Suppressor macrophage (primary cell): ENCODE measurements around the gene PLEKHN1.

ENCODE experiments used
- DNase-seq, 4 experiments: peaks; one replicate each; pipeline ENCODE4 v3.0.0-alpha.2; 2020 to 2022
- total RNA-seq, 17 experiments: gene quantifications; one replicate each; lab custom pipeline; 2026; ENCODE audit warnings: mixed read lengths in 6 of 17, inconsistent platforms in 3 of 17; lab: John Stamatoyannopoulos, UW

The PLEKHN1 gene
- 0 to 3.8 (median 0.53) reads per million in 17 experiments for total RNA-seq

GRCh38 chr1:966135-966703 lies at the start of gene PLEKHN1:
PLEKHN1 (plus strand) TSS chr1:966482; CDS start chr1:966532, 50 bp downstream.
- DNase-seq = peak in 3 of 4 experiments; percentile 27 to 66 (median 52)

- no peak for DNase-seq
Observed at GRCh38 chr1:917076-917459, 49.2 kb upstream of the PLEKHN1 start.

GRCh38 chr1:917466-918091 lies 48.7 kb upstream of the PLEKHN1 start:
- no peak for DNase-seq

- DNase-seq = no peak
Observed at GRCh38 chr1:918353-918752, 47.9 kb upstream of the PLEKHN1 start.

- DNase-seq = no peak
Observed at GRCh38 chr1:918843-919242, 47.4 kb upstream of the PLEKHN1 start.

GRCh38 chr1:919271-919872 lies 46.9 kb upstream of the PLEKHN1 start:
- no peak for DNase-seq

- DNase-seq = no peak
Observed at GRCh38 chr1:920010-920409, 46.3 kb upstream of the PLEKHN1 start.

- no peak for DNase-seq
Observed at GRCh38 chr1:920521-920920, 45.8 kb upstream of the PLEKHN1 start.

GRCh38 chr1:921011-921837 lies 45.1 kb upstream of the PLEKHN1 start:
- peak; percentile 75 to 90 (median 80) for DNase-seq

GRCh38 chr1:923131-923990 lies 42.9 kb upstream of the PLEKHN1 start, which contains the start of gene SAMD11:
SAMD11 (plus strand) TSS chr1:923923; CDS start chr1:924432, 509 bp downstream.
- peak; percentile 76 to 94 (median 84) for DNase-seq

GRCh38 chr1:923991-924655 lies 42.2 kb upstream of the PLEKHN1 start:
- DNase-seq = peak in 2 of 4 experiments; percentile 21 to 32

GRCh38 chr1:924656-925560 lies 41.4 kb upstream of the PLEKHN1 start:
- DNase-seq = peak in 3 of 4 experiments; percentile 38 to 62 (median 48)

GRCh38 chr1:925561-926421 lies 40.5 kb upstream of the PLEKHN1 start:
- peak in 2 of 4 experiments; percentile 27 to 50 for DNase-seq

GRCh38 chr1:927234-927633 lies 39.0 kb upstream of the PLEKHN1 start:
- no peak for DNase-seq

- DNase-seq = no peak
Observed at GRCh38 chr1:927748-928147, 38.5 kb upstream of the PLEKHN1 start.

GRCh38 chr1:928825-929661 lies 37.2 kb upstream of the PLEKHN1 start:
- DNase-seq = no peak

- no peak for DNase-seq
Observed at GRCh38 chr1:929712-930632, 36.3 kb upstream of the PLEKHN1 start.
